Left kidney (tissue), 2 donors: ENCODE results near the gene RGS12. TPM values are rescaled to one million over a fixed set of nuclear protein-coding genes. Genes with fewer than 3 reads are reported as not detected.
"Not testable (repeated sequence)": the region's sequence is repeated elsewhere in the genome, so short reads cannot be mapped to it uniquely, and the experiment has no call there.

Source experiments
- DNase-seq: peaks from one replicate; pipeline ENCODE4 v3.0.0-alpha.2; 2013
- polyA plus RNA-seq: library from polyadenylated mRNA; unstranded; fragments of 120-200 nt; gene quantifications from one replicate; pipeline ENCODE4 v1.2.1, GENCODE V29; 2013; ENCODE audit not compliant: insufficient read length

RGS12 gene
- polyA plus RNA-seq, 1 donor = 53.4 TPM

DNA sequence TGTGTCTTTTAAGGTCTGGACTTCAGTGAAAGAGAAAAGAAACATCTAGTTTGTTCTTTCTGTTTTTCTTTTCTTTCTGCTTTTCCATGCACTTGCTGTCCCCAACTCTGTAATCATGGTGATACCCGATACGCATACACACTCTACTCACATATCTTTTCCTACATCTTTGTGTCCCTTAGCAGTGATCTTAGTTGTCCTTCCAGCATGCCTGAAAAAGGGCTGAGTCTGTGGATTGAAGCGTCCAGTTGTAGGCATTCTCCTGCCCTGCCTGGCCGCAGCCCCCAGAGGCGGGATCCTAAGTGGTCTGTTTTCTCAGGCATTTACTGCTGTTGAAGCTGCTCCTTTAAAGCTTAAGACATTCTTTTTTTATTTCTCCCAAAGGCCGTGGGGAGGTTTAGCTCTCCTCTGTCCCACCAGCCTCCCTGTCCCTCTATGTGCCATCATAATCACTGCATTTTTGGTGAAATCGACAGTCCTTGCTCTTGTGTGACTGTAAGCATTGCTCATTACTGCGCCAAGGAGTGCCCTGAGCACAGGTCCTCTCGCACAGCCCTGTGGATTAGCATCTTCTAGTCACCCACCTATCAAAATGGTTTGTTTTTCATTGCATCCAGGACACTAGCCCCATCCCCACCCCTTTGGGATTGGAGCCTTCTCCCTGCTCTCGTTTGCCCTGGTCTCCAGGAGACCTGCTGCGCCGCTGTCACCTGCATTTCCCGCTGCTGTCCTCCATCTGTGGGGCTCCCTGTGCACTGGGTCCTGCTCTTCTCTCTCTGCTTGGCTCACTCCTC, 4.4 kb downstream of the RGS12 start:
- DNase-seq = no peak

DNA sequence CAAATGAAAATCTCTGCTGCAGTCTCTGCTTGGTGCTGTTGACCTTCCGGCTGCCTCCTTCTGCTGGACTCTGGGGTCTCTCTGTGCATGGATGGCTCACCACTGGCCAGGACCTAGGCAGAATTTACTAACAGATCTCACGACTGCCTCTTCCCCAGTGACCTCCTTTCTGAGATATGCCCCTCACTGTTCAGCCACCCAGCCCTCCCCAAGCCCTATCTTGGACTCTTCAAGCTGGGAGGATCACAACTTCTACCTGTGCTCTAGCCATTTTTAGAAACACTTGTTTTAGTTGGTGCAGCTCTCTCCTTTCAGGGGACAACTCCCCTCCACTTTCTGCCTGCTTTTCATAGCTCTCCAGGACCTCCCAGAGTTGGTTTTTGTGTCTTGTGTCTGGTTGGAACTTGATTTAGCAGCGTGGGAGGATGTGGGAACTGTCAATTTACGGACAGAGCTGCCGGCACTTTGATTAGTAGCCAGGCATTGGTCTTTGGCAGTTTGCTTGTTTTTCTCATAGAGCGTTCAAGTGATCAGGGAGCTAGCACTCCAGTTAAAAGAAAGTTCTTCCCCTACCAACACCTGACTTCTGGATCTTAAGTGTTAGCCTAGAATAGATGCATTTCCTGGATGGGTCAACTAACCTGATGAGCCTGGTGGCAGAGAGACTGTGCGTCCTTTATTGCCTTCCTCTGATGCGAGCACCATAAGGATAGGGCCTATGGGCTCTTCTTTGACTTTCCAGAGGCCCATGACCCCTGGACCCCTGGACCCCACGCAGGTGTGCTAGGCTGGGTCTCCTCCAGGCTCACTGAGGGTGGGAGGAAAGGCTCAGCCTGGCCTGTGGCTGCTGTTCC, 6.5 kb downstream of the RGS12 start:
- DNase-seq = no peak

GRCh38 chr4:3299976-3300671, 7.3 kb downstream of the RGS12 start:
- no peak for DNase-seq

GRCh38 chr4:3300882-3301281, 8.1 kb downstream of the RGS12 start:
- not testable (repeated sequence) for DNase-seq

DNA sequence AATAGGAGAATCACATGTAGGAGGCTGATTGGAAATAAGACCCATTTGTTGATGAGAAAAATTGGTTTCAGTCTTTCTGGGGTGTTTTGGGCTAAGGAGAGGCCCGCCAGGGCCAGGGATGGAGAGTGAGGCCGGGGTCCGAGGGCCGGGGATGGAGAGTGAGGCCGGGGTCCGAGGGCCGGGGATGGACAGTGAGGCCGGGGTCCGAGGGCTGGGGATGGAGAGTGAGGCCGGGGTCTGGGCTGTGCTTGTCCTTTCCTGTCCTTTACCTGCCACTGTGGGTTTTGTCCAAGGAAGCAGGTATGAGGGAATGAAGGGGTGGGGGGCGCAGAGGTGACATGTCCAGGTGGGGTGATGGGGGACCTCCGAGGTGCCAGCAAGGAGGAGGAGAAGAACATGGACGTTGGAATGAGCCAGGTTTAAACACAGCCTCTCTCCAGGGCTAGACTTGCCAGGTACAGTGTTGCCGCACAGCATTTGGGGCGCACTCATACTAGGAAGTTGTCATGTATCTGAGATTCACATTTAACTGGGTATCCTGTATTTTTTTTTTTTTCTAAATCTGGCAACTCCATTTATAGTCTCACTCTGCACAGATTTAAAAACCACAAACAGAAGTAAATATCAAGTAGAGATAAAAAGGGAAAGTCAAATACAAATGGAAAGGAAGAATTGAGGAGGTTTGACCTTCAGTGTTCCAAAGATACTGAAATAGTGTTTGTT, 8.8 kb downstream of the RGS12 start:
- DNase-seq = no peak

DNA sequence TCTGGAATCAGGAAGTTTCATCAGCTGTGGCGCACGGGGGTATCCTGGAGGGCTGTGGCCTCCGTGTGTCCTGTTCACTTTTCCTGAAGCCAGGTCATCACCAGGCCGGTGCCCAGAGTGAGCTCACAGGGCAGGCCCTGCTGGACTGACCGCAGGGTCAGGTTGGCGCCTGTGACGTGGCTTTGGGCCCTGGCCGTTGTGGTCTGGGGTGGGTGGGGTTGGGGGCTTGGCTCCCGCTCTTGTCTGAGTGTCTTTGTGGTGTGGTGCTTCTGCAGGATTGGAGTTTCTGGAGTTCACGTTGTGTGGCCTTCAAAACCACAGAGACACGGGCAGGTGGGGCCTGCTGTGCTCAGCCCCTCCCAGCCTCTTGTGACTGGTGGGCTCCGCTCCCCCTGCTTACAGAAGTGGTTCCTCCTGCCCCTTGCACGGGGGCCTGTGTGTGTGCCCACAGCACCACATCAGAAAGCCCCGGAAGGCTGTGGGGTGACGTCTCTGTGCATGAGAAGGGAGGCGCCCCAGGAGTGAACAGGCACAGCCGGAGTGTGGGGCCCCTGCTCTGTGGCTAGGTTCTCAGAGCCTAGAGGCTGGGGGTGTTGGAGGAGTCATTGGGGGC, 9.5 kb downstream of the RGS12 start:
- no peak for DNase-seq

DNA sequence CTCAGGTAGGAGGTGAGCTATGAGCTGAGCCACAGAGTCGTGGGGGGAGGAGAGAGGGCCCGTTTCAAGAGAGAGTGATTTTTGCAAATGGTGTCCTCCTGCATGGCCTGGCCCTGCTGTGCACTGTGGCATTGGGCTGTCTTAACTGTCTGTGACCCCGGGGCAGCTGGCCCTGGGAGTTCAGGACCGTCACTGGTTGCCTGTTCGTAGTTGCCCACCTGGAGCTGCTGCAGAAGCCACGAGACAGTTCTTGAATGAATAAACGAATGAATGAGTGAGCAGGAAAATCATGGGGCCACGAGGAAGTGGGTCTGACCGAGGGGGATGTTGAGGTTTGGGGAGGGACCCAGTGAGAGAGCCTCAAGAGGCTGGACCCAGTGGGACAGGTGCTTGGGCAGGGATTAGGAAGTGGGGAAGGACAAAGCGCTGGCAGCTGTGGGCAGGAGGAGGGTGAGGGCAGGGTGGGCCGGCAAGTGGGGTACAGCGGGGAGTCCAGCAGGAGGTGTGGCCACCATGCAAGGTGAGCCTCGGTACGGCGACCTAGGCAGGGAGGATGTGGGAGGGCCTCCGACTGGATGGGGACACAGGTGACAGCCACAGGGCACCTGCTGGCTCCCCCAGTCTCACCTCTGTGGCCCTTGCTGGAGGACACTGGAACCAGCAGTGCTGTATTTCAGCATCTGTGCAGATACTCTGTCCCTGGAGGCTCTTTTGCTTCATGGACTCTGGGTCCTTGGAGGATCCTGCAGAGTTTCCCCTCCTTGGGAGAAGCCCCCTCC, 10.2 kb downstream of the RGS12 start:
- no peak for DNase-seq

- no peak for DNase-seq
Observed at GRCh38 chr4:3303565-3303824, 10.7 kb downstream of the RGS12 start.

- DNase-seq = no peak
Observed at GRCh38 chr4:3303923-3304710, 11.3 kb downstream of the RGS12 start.

DNA sequence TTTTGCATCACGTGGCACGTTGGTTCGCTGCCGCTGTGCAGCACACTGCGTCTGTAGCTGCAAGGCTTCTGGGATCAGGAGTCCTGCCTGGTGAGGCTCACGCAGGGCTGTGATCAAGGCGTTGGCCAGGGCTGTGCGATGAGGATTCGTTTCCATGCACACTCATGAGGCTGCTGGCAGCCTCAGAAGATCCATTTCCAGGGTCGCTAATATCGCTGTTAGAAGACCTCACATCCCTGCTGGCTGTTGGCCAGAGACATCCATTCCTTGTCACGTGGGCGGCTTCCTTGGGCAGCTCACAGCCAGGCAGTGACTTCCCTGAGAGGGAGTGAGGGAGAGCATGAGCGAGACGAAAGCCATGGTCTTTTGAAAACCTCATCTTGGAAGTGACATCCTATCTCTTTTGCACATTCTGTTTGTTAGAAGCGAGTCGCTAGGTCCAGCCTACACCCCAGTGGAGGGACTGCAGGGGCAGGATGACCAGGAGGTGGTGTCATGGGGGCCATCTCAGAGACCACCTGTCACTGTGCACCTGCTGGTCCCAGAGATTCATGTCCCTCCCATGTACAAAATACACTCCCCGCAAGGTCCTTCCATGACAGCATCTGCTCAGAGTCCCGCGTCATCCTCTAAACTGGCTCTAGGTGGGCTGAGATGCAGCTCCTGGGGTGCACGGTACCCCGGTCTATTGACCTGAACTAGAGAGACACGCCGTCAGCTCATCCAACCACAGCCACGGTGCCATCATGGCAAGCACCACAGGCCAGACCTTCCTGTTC, 12.2 kb downstream of the RGS12 start:
- DNase-seq = no peak

DNA sequence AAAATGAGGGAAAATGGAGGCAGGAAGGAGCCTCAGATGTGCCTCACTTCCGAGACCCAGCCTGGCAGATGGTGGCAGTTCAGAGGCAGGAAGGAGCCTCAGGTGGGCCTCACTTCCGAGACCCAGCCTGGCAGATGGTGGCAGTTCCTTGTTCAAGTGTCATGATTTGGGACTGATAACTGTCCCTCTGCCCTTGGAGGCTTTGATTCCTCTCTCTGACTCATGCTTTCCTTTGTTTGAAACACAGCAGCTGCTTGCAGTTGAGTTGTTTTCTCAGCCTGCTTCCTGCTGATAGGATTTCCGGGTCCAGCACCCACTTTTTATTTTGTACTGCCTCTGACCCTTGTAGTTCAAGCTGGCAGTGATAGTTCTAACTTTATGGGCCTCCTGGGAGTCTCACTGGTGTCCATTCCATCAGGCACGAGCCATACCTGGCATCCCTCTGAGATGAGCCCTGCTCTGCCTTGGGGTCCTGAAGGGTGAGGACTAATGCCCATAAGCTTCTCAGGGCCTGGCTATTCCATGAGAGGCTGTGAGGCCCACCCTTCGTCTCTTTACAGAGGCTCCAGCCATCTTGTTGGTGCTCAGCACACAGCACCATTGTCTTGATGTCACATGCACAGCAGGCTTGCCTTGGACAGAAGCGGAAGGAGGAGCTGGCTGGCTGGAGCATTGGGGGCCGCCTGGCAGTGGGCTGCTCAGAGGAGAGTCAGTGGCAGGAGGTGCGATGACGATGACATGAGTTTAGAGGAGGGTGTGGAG, 13.0 kb downstream of the RGS12 start:
- DNase-seq = no peak

DNA sequence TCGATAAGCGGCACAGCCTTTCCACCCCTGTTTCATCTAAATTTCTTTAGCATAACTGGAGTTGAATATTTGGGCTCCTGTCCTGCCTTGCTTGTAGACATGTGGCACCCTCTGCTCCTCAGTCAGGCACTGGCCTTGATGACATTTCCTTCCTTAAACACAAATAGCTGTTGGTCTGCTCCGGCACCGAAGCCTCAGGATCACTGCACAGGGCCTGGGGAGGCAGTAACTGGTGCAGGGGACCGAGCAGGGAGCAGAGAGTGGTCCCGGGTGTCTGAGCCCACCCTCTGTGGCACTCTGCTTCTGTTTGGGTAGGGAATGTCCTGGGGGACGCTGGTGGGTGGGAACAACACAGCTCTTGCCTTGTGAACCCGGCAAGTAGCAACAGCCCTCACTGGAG, 13.6 kb downstream of the RGS12 start:
- no peak for DNase-seq

DNA sequence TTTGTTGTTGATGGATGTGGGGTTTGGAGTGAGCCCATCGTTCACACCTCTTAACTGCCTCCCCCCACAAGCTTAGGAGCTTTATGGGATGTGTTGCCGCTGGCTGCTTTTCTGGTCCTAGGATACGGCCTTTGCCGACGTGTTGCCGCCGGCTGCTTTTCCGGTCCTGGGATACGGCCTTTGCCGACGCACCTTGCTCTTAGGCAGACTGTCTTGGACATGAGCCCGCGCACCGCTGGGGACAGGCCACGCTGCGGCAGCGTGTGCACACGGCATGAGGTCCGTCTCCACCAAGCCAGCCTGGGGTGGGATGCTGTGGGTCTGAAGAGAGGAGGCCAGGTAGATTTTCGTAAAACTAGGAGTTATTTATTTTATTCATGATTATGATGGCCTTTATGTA, 14.2 kb downstream of the RGS12 start:
- no peak for DNase-seq

DNA sequence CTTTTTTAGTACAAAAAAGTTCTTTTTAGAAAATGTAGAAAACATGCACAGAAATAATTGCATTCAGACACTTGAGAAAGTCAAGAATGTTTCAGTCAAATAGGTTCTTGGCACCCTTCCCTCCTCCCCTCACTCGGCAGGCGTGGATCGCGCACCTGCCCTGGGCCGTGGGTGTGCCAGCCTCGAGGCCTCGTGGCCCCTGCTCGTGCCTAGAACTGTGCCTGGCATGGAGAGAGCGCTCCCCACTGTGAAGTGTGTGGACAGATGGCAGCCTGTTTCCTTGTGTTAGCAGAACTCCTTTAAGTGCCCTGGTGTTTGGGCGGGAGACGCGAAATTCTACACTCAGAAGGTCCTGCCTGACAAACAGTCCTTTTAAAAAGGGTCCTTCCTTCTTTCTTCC, 14.7 kb downstream of the RGS12 start:
- DNase-seq = no peak

- no peak for DNase-seq
Observed at GRCh38 chr4:3307891-3308575, 15.2 kb downstream of the RGS12 start.

- DNase-seq = no peak
Observed at GRCh38 chr4:3308691-3309090, 15.9 kb downstream of the RGS12 start.

DNA sequence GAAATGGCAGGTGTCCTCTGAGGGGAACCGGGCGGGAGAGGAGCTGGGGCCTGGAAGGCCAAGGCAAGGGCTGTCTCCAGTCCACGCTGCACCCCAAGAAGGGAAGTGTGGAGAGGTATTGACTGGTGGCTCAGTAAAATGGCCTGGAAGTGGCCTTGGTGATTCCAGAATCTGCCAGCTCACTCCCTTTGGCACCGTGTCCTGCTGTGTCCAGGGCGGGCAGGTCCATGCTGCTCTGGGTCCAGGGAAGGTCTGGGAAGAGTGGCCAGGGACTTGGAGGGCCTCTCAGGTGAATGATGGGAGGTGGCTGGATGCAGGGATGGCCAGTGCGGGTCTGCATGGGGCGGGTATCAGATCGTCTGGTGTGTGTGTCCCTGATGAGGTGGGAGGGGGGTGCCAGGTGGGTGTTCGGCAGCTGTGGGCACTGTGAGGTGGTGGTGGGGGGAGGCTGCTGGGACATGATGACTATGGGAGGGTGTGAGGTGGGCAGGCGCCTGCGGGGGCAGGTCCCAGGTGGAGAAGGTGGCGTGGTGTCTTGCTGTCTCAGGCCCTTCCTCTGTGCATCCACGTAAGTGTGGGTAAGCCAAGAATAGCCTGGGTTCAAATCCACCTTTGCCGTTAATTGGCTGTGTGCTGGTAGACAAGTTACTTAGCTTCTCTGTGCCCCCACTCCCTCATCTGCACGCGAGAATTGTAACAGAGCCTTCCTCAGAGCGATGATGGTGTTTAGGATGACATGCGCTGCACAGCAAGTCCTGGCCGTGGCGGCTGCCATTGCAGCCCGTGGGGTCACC, 17.7 kb downstream of the RGS12 start:
- no peak for DNase-seq

GRCh38 chr4:3311095-3311372, 18.2 kb downstream of the RGS12 start:
- DNase-seq = no peak
